Endodermal cell (in vitro differentiated cells): ENCODE data around the gene HS6ST3. TPM values are rescaled to one million over a fixed set of nuclear protein-coding genes. Genes with fewer than 3 reads are reported as not detected.

Source experiments
- DNase-seq: peaks from one replicate; pipeline ENCODE4 v3.0.0-alpha.2; 2017
- H3K27ac ChIP-seq: 2 replicates; pipeline ENCODE4 v1.5.1; 2013; ENCODE audit warnings: mild to moderate bottlenecking, low read depth, low read length, moderate library complexity
- H3K27me3 ChIP-seq: 2 replicates; pipeline ENCODE4 v1.6.1; 2013; ENCODE audit warnings: mild to moderate bottlenecking, low read length, moderate library complexity; ENCODE audit not compliant: insufficient read depth, control insufficient read depth, poor library complexity, severe bottlenecking
- H3K36me3 ChIP-seq: 2 replicates; pipeline ENCODE4 v1.7.0; 2013; ENCODE audit warnings: mild to moderate bottlenecking, low read length, moderate library complexity; ENCODE audit not compliant: control insufficient read depth, insufficient read depth
- H3K4me1 ChIP-seq: one replicate; pipeline ENCODE4 v1.7.0; 2013; ENCODE audit warnings: low read length; ENCODE audit not compliant: control insufficient read depth, insufficient read depth
- H3K4me3 ChIP-seq: 2 replicates; pipeline ENCODE4 v1.5.1; 2013; ENCODE audit warnings: mild to moderate bottlenecking, low read length, moderate library complexity
- H3K9ac ChIP-seq: 2 replicates; pipeline ENCODE4 v1.6.1; 2013; ENCODE audit warnings: mild to moderate bottlenecking, low read length, moderate library complexity; ENCODE audit not compliant: poor library complexity, severe bottlenecking; ENCODE audit errors: extremely low read depth
- H3K9me3 ChIP-seq: 2 replicates; pipeline ENCODE4 v1.6.1; 2013; ENCODE audit warnings: mild to moderate bottlenecking, low read length, moderate library complexity; ENCODE audit not compliant: control insufficient read depth
- H3K27ac Mint-ChIP-seq: 2 replicates; pipeline ENCODE4 v1.8.0; 2020; ENCODE audit warnings: mixed read lengths
- H3K27me3 Mint-ChIP-seq: 2 replicates; pipeline ENCODE4 v1.8.0; 2021; ENCODE audit warnings: mild to moderate bottlenecking, mixed read lengths; ENCODE audit not compliant: insufficient read depth
- H3K36me3 Mint-ChIP-seq: 2 replicates; pipeline ENCODE4 v1.8.0; 2020; ENCODE audit warnings: low read depth, mixed read lengths
- H3K4me1 Mint-ChIP-seq: 2 replicates; pipeline ENCODE4 v1.8.0; 2020; ENCODE audit warnings: mixed read lengths
- H3K4me3 Mint-ChIP-seq: 2 replicates; pipeline ENCODE4 v1.8.0; 2020; ENCODE audit warnings: mild to moderate bottlenecking, moderate library complexity, mixed read lengths
- H3K9me3 Mint-ChIP-seq: 2 replicates; pipeline ENCODE4 v1.8.0; 2020; ENCODE audit warnings: mild to moderate bottlenecking, mixed read lengths
- WGBS, 2 experiments: methylation state at CpG; one replicate each; pipeline versions ENCODE4 v1.1.5 to v1.1.7; 2013; ENCODE audit warnings: missing lambda C conversion rate in 2 of 2, mixed read lengths in 1 of 2; ENCODE audit not compliant: insufficient coverage in 1 of 2, insufficient read length in 1 of 2; 5-methylcytosine and 5-hydroxymethylcytosine counted together
- total RNA-seq, 2 donors: library from RNA; stranded (reverse); fragmentation: NEBNext Ultra II Directional in 1 of 2; extraction: Animal tissue kit (Norgen Biotek cat#: 25700) in 1 of 2; gene quantifications; 2 replicates in 1 of 2; 3 replicates in 1 of 2; pipeline ENCODE4 v1.2.1, GENCODE V29; 2021
- TF ChIP-seq, protein P1 (sequence below): fragments of 200-600 bp; sonication (generic); conservative IDR thresholded peaks from 2 replicates; pipeline ENCODE4 v1.5.0; 2021; ENCODE audit warnings: antibody characterized with exemption, mild to moderate bottlenecking

The HS6ST3 gene
- total RNA-seq, 2 donors from 2014 or later, result 0.84 to 1.1 TPM

DNA sequence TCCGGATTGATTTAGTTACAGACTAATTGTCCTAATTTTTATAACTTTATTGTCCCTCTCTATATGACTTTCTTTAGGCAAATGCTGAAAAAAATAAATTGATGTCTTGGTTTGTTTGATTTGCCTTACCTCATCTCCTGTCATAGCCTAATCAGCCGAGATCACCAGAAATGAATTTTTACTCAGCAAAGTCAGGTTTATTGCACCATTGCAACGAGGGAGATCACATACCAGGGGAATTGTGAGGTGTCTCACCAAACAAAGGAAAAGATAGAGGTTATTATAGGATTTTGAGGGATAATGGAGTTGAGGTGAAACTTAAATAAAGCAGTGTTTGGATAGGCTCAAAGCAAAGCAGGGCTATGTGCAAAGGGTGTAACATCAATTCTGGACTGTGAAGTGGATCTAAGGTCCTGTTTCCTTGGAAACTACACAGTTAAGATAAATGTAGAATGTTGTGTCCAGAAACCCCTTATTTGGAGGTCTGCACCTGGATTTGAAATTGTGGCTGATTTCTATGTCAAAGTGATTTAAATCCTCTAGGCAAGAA is 531.8 kb downstream of the HS6ST3 start:
- Mint-ChIP-seq H3K27me3 (no peaks in the 10 kb centered on the region), H3K36me3 (no peaks in the 10 kb centered on the region), H3K4me1 (peaks cover 6% of the 10 kb centered on the region), H3K4me3 (no peak overlapping the region), H3K9me3 (no peaks in the 10 kb centered on the region), H3K27ac (no peak overlapping the region)
- no peaks in the 10 kb centered on the region for H3K27me3 ChIP-seq
- 85 to 92% methylated on average over 3 of the region's 3 CpGs for WGBS, 2 experiments
- no peaks in the 10 kb centered on the region for H3K9me3 ChIP-seq
- peaks cover 5% of the 10 kb centered on the region for H3K4me1 ChIP-seq
- H3K4me3 ChIP-seq, result no peak overlapping the region
- H3K9ac ChIP-seq, result no peak overlapping the region
- no peaks in the 10 kb centered on the region for H3K36me3 ChIP-seq
- TF ChIP-seq, protein P1, sequence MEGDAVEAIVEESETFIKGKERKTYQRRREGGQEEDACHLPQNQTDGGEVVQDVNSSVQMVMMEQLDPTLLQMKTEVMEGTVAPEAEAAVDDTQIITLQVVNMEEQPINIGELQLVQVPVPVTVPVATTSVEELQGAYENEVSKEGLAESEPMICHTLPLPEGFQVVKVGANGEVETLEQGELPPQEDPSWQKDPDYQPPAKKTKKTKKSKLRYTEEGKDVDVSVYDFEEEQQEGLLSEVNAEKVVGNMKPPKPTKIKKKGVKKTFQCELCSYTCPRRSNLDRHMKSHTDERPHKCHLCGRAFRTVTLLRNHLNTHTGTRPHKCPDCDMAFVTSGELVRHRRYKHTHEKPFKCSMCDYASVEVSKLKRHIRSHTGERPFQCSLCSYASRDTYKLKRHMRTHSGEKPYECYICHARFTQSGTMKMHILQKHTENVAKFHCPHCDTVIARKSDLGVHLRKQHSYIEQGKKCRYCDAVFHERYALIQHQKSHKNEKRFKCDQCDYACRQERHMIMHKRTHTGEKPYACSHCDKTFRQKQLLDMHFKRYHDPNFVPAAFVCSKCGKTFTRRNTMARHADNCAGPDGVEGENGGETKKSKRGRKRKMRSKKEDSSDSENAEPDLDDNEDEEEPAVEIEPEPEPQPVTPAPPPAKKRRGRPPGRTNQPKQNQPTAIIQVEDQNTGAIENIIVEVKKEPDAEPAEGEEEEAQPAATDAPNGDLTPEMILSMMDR, result no peak
- no peak for DNase-seq
- no peak overlapping the region for H3K27ac ChIP-seq

DNA sequence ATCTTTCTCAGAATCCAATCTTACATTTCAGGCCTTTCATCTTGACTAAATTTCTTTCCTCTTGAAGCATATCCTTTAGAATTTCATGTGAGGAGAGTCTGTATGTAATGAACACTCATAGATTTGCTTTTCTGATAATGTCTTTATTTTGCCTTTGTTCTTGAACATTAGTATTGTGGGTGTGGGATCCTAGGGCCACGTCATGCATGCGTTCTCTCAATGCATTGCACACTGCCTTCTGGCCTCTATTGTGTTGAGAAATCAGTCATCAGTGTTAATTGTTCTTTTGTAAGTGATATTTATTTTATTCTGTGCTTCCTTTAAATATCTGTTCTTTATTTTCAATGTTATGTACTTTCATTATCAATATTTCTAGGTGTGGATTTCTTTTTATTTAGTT is 539.4 kb downstream of the HS6ST3 start:
- Histone ChIP-seq H3K4me1 (no peaks in the 10 kb centered on the region), H3K4me3 (no peak overlapping the region), H3K27me3 (no peaks in the 10 kb centered on the region), H3K9ac (no peak overlapping the region), H3K27ac (no peak overlapping the region), H3K36me3 (no peaks in the 10 kb centered on the region), H3K9me3 (no peaks in the 10 kb centered on the region)
- TF ChIP-seq, protein P1, result no peak
- Mint-ChIP-seq H3K4me3 (no peak overlapping the region), H3K36me3 (no peaks in the 10 kb centered on the region), H3K27me3 (no peaks in the 10 kb centered on the region), H3K4me1 (no peaks in the 10 kb centered on the region), H3K9me3 (no peaks in the 10 kb centered on the region), H3K27ac (no peak overlapping the region)
- DNase-seq, result no peak
- WGBS, 2 experiments, result 93% methylated on average over 2 of the region's 2 CpGs; no CpG with 5 or more reads in 1 of the 2 experiments

DNA sequence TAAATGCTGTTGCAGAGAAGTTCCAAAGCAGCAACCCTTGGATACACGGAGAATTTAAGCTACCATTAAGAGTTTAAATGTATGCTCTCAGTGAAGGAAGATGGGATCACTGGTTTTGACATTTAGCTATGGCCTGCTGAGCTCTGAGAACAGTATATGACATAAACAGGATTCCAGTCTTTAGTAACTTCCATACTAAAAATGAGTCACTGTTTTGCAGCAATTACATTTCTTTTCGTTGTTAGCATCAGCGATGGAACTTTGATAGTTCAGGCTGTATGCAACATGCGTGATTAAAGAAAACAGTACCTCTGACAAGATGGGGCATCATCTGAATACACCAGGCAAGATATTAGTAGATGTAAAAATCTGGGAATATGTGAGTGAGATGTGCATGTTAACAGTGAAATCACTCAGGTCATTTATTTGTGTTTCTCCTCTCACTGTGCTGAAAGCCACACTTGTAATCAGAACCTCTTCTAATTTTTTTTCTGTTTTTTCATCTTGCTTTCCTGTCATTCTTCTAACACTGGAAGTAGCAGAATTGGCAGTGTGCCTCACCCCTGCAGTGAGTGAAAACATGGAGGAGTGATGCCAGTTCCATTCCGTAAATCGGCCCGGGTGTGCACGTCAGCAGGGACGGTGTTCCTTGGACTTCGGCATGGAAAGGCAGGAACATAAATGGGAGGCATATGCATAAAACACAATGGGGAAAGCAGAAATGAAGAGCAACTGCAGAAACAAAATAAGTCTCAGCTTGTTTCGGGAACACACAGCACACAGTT is 542.8 kb downstream of the HS6ST3 start:
- DNase-seq, result no peak
- H3K27ac Mint-ChIP-seq, result no peak overlapping the region
- H3K9me3 Mint-ChIP-seq, result no peaks in the 10 kb centered on the region
- no peaks in the 10 kb centered on the region for H3K4me1 ChIP-seq
- H3K27me3 ChIP-seq, result no peaks in the 10 kb centered on the region
- H3K4me3 ChIP-seq, result no peak overlapping the region
- H3K9me3 ChIP-seq, result no peaks in the 10 kb centered on the region
- no peaks in the 10 kb centered on the region for H3K27me3 Mint-ChIP-seq
- H3K4me1 Mint-ChIP-seq, result no peaks in the 10 kb centered on the region
- no peak overlapping the region for H3K4me3 Mint-ChIP-seq
- H3K36me3 ChIP-seq, result no peaks in the 10 kb centered on the region
- H3K9ac ChIP-seq, result no peak overlapping the region
- H3K27ac ChIP-seq, result no peak overlapping the region
- 95 to 99% methylated on average over 11 of the region's 11 CpGs for WGBS, 2 experiments
- H3K36me3 Mint-ChIP-seq, result no peaks in the 10 kb centered on the region
- TF ChIP-seq, protein P1, result no peak
